T-helper 2 cell treated with Interferon-gamma antibody and Interleukin-4, amounts not matched to agents 5 μg/mL and 100 μg/mL, for 36 hours (primary cell): ENCODE data around the gene WNT5A.

Source experiments
- DNase-seq: peaks from one replicate; pipeline ENCODE4 v3.0.0; 2021; ENCODE audit warnings: low spot score
- H3K27ac Mint-ChIP-seq: one replicate; pipeline ENCODE4 v1.8.0; 2021; ENCODE audit warnings: mild to moderate bottlenecking, mixed read lengths
- H3K27me3 Mint-ChIP-seq: one replicate; pipeline ENCODE4 v1.8.0; 2021; ENCODE audit warnings: low read depth, mixed read lengths
- H3K36me3 Mint-ChIP-seq: one replicate; pipeline ENCODE4 v1.8.0; 2021; ENCODE audit warnings: low read depth, mixed read lengths
- H3K4me1 Mint-ChIP-seq: one replicate; pipeline ENCODE4 v1.8.0; 2021; ENCODE audit warnings: low read depth, mixed read lengths
- H3K4me3 Mint-ChIP-seq: one replicate; pipeline ENCODE4 v1.8.0; 2022; ENCODE audit warnings: mild to moderate bottlenecking, moderate library complexity, mixed read lengths
- H3K9me3 Mint-ChIP-seq: one replicate; pipeline ENCODE4 v1.8.0; 2021; ENCODE audit warnings: mixed read lengths

WNT5A gene

GRCh38 chr3:55494976-55495375 is 7.9 kb upstream of the WNT5A start:
- H3K9me3 Mint-ChIP-seq = no peaks in the 10 kb centered on the region
- no peak overlapping the region for H3K4me3 Mint-ChIP-seq
- H3K27ac Mint-ChIP-seq = no peak overlapping the region
- no peaks in the 10 kb centered on the region for H3K4me1 Mint-ChIP-seq
- no peak for DNase-seq
- H3K27me3 Mint-ChIP-seq = peaks cover 12% of the 10 kb centered on the region
- no peaks in the 10 kb centered on the region for H3K36me3 Mint-ChIP-seq

GRCh38 chr3:55492976-55493375 is 5.9 kb upstream of the WNT5A start:
- Mint-ChIP-seq H3K36me3 (no peaks in the 10 kb centered on the region), H3K4me1 (no peaks in the 10 kb centered on the region), H3K4me3 (no peak overlapping the region), H3K9me3 (no peaks in the 10 kb centered on the region), H3K27me3 (peaks cover 30% of the 10 kb centered on the region), H3K27ac (no peak overlapping the region)
- DNase-seq = no peak

DNA sequence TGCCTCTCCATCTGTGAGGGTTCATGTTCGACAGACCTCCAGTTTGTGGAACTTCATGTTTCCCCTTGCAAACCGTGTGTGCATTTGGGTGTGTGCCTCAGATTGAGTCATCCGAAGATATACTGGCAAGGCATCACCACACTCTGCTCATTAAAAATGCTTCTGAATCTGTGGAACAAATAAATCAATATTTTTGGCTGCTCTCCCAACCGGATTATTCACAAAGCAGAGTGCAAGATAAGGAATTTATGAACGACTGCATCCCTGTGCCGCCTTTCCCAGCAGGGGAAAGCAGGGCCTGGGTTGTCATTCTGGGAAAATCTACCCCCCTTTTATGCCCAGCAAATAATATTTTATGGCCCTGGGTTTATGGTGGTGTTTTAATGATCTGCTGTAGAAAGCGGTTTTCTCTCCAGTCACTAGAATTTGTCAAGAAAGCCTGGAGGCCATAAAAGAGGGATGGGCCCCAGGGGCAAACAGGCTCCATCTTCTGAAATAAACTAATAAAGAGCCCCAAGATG is 4.2 kb upstream of the WNT5A start:
- Mint-ChIP-seq H3K4me3 (no peak overlapping the region), H3K36me3 (no peaks in the 10 kb centered on the region), H3K27me3 (peaks cover 43% of the 10 kb centered on the region), H3K9me3 (no peaks in the 10 kb centered on the region), H3K4me1 (peaks cover 3% of the 10 kb centered on the region), H3K27ac (no peak overlapping the region)
- no peak for DNase-seq

DNA sequence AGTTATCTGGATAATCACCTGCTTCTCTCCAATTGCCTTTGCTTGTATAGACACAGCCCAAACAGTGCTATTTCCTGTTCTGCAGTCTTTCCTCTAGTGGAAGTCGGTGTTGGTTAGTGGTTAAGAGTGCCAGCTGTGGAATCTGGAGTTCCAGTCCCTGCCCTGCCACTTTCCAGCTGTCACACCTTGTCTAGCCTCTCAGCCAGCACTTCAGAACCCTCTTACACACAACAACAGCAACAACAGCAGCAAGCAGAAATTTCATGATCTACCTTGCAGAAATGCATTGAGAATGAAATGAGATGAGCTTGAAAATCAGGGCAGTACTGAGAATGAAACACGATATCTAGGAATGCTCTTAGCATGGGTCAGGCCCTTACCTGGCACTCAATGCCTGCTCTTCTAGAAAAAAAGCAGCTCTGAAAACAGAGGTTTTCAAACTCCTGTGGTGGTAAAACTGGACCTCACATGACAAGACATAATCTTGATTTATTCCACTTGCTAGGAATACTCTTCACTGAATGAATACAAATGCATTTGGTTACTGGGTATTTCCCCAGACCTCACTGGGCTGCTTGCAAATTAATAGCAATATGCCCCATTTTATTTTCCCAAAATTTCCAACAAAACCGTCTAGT is 3.3 kb upstream of the WNT5A start:
- peaks cover 48% of the 10 kb centered on the region for H3K27me3 Mint-ChIP-seq
- H3K4me3 Mint-ChIP-seq = no peak overlapping the region
- H3K36me3 Mint-ChIP-seq = no peaks in the 10 kb centered on the region

GRCh38 chr3:55489798-55490132 is 2.7 kb upstream of the WNT5A start:
- peaks cover 54% of the 10 kb centered on the region for H3K27me3 Mint-ChIP-seq

More for the DNA sequence above, 3.3 kb upstream of the WNT5A start:
- DNase-seq = no peak
- Mint-ChIP-seq H3K9me3 (no peaks in the 10 kb centered on the region), H3K4me1 (peaks cover 4% of the 10 kb centered on the region), H3K27ac (no peak overlapping the region)

DNA sequence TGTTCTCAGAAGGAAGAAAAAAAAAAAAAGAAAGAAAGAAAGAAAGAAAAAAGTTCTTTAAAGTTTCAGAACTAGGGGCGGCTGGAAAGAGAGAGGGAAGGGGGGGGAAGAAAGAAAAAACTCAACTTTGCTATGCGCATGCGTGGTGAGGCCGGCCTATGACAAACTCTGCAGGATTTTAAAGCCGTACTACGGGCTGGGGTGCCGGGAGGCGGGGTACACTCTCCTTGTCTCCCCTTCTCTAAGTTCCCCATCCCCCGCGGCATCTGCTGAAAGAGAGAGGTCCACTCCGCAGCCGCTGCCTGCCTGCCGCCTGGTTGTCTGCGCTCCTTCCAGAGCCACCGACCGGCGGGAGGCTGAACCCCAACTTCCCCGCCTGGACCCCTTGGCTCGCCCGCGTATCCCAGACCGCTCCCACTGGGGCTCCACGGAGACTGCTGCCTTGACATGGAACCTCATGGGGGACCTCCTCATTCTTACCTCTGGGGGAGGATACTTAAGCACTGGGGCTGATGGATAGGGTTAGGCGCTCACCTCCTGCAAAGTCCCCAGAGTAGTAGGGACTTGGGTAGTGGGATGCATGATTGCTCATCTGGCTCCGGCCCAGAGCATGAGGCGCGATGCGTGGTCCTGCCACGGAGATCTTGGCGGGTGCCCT is 1.4 kb upstream of the WNT5A start:
- no peak for DNase-seq
- Mint-ChIP-seq H3K36me3 (no peaks in the 10 kb centered on the region), H3K4me1 (peaks cover 4% of the 10 kb centered on the region), H3K9me3 (no peaks in the 10 kb centered on the region), H3K27ac (no peak overlapping the region), H3K27me3 (peaks cover 67% of the 10 kb centered on the region), H3K4me3 (peak overlapping the region; percentile 50)

More at GRCh38 chr3:55489798-55490132, 2.7 kb upstream of the WNT5A start:
- peak overlapping the region; percentile 29 for H3K4me3 Mint-ChIP-seq
- DNase-seq = no peak
- peak overlapping the region; percentile 26 for H3K27ac Mint-ChIP-seq
- no peaks in the 10 kb centered on the region for H3K36me3 Mint-ChIP-seq
- H3K4me1 Mint-ChIP-seq = peaks cover 4% of the 10 kb centered on the region
- H3K9me3 Mint-ChIP-seq = no peaks in the 10 kb centered on the region

- Mint-ChIP-seq H3K27me3 (peaks cover 76% of the 10 kb centered on the region), H3K36me3 (no peaks in the 10 kb centered on the region), H3K4me1 (peaks cover 4% of the 10 kb centered on the region), H3K27ac (no peak overlapping the region), H3K9me3 (no peaks in the 10 kb centered on the region), H3K4me3 (peak overlapping the region; percentile 81)
- DNase-seq = no peak
Measured at GRCh38 chr3:55487381-55488241, 505 bp upstream of the WNT5A start.

GRCh38 chr3:55486101-55486856 is 827 bp downstream of the WNT5A start:
- H3K4me1 Mint-ChIP-seq = peaks cover 4% of the 10 kb centered on the region
- no peak for DNase-seq
- H3K36me3 Mint-ChIP-seq = no peaks in the 10 kb centered on the region
- peak overlapping the region; percentile 4 for H3K27ac Mint-ChIP-seq
- peaks cover 88% of the 10 kb centered on the region for H3K27me3 Mint-ChIP-seq
- H3K9me3 Mint-ChIP-seq = no peaks in the 10 kb centered on the region
- peak overlapping the region; percentile 68 for H3K4me3 Mint-ChIP-seq

GRCh38 chr3:55484801-55485791 is 2.0 kb downstream of the WNT5A start:
- Mint-ChIP-seq H3K4me1 (peaks cover 4% of the 10 kb centered on the region), H3K4me3 (no peak overlapping the region), H3K27ac (no peak overlapping the region), H3K9me3 (no peaks in the 10 kb centered on the region), H3K36me3 (no peaks in the 10 kb centered on the region), H3K27me3 (peaks cover 86% of the 10 kb centered on the region)
- peak; percentile 28 for DNase-seq

DNA sequence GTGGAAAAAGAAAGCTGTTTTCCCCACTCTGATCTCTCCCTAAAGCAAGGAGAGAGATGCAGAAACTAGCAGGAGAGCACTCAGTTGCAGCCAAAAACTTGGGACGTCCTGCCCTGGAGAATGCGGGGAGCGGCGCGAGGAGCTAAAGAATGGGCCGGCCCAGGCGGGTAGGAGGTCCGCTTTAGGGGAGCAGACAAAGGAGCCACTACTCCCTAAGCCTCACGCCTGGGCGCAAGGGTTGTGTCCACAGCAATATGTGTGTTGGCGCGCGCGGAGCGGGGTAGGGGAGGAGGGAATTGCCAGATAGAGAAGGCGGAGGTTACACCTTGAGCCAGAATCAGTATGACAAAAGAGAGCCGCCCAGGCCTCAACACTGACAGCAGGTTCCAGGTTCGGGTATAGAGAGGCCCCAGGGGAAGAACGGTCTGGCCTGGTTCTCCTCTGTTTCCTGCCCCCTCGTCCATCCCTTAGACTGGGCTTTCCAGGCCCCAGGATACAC is 2.9 kb downstream of the WNT5A start:
- Mint-ChIP-seq H3K36me3 (no peaks in the 10 kb centered on the region), H3K4me3 (no peak overlapping the region), H3K27me3 (peaks cover 84% of the 10 kb centered on the region), H3K27ac (no peak overlapping the region), H3K4me1 (peaks cover 4% of the 10 kb centered on the region), H3K9me3 (no peaks in the 10 kb centered on the region)
- no peak for DNase-seq

DNA sequence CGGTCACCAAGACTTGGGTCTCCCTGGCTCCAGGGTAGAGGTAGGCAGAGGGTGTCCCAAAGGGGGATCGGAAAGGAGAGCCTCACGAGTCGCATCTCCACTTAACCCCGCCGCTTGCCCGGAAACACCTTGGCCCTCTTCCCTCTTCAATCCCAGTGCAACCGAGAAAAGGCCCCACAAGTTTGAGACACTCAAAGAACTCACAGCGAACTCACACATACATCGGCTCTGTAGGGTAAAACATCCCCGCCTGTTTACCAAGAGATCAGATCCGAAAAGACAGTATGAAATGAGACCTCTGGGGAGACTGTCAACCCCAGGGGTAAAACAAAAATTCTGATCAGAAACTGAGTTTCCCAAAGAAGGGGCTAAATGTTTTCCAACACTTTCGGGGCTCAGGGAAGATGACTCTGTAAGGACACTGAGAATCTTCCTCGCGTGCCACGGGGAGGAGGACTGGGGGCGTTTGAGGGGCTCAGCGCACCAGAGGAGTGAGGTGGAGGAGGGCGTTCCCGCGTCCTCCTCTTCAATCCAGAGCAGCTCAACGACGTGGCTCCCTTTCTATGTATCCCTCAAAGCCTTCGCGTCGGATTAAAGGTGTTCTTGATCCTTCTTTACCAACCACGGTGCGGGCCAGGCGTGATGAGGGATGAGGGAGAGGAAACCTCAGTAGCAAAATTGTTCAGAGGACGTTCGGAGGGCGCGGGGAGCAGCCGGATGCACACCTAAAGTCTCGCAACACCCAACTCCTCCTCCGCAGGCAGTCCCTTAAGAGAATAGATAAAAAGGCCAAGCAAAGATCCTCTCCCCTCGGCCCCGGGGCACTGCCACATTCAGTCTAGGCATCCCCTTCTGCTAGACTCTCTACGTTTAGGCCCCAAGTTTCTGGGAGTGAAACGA is 3.7 kb downstream of the WNT5A start:
- Mint-ChIP-seq H3K27ac (no peak overlapping the region), H3K4me3 (no peak overlapping the region), H3K9me3 (no peaks in the 10 kb centered on the region), H3K4me1 (peaks cover 4% of the 10 kb centered on the region), H3K27me3 (peaks cover 80% of the 10 kb centered on the region), H3K36me3 (no peaks in the 10 kb centered on the region)
- no peak for DNase-seq
